ENCODE data around the gene ZAR1L. TPM values are rescaled to one million over a fixed set of nuclear protein-coding genes. Genes with fewer than 3 reads are reported as not detected.
A peak's percentile ranks its signal among the peaks of the same experiment; 100 is the strongest.

Gene ZAR1L
- total and polyA plus RNA-seq, 12 donors = not detected

DNA sequence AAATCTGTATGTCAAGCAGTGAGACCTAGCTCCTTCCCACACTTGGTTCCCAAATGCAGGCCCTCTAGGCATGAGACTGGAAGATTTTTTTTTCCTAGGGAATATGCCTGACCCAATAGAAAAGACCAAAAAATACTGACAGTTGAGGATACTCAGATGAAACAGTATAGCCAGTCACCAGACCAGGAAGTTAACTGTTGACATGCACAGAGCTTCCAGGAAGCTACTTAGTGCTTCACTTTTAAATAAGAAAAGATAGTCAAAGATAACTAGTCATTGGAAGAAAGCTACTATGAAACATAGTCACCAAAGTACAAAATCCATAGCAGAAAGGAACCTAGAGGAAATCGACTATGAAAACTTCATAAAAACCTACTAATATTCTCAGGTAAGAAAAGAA, 32.5 kb upstream of the ZAR1L start:
- 54 to 100% methylated on average over 1 of the region's 1 CpG for WGBS, 2 donors
- Histone ChIP-seq H3K36me3 (peaks cover 0 to 13% (median 0%) of the 10 kb centered on the region in 9 donors), H3K9me3 (no peaks in the 10 kb centered on the region), H3K4me3 (no peak overlapping the region), H3K4me1 (no peaks in the 10 kb centered on the region), H3K27ac (no peak overlapping the region), H3K27me3 (no peaks in the 10 kb centered on the region)
- no peak for DNase-seq
- intact Hi-C loops (cut with DNase I) = no loop called here
- no peak for ATAC-seq
- TF ChIP-seq, protein P1, sequence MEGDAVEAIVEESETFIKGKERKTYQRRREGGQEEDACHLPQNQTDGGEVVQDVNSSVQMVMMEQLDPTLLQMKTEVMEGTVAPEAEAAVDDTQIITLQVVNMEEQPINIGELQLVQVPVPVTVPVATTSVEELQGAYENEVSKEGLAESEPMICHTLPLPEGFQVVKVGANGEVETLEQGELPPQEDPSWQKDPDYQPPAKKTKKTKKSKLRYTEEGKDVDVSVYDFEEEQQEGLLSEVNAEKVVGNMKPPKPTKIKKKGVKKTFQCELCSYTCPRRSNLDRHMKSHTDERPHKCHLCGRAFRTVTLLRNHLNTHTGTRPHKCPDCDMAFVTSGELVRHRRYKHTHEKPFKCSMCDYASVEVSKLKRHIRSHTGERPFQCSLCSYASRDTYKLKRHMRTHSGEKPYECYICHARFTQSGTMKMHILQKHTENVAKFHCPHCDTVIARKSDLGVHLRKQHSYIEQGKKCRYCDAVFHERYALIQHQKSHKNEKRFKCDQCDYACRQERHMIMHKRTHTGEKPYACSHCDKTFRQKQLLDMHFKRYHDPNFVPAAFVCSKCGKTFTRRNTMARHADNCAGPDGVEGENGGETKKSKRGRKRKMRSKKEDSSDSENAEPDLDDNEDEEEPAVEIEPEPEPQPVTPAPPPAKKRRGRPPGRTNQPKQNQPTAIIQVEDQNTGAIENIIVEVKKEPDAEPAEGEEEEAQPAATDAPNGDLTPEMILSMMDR (IDR thresholded peaks at IDR 0.05) = no peak

DNA sequence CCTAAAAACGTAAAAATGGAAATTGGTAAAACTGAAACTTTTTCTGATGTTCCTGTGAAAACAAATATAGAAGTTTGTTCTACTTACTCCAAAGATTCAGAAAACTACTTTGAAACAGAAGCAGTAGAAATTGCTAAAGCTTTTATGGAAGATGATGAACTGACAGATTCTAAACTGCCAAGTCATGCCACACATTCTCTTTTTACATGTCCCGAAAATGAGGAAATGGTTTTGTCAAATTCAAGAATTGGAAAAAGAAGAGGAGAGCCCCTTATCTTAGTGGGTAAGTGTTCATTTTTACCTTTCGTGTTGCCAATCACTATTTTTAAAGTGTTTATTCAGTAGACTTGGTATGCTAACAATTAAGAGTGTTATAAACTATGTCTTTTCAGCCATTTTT, 25.8 kb upstream of the ZAR1L start:
- H3K27ac ChIP-seq = no peak overlapping the region
- intact Hi-C loops (cut with DNase I) = no loop called here
- peaks cover 0 to 9% (median 0%) of the 10 kb centered on the region in 9 donors for H3K36me3 ChIP-seq
- ATAC-seq (no peak), DNase-seq (no peak)
- H3K4me3 ChIP-seq = no peak overlapping the region
- peaks cover 0 to 6% (median 0%) of the 10 kb centered on the region in 9 donors for H3K4me1 ChIP-seq
- WGBS, 2 donors = 92% methylated on average over 3 of the region's 3 CpGs
- TF ChIP-seq, protein P1 (IDR thresholded peaks at IDR 0.05) = no peak
- no peaks in the 10 kb centered on the region for H3K27me3 ChIP-seq
- no peaks in the 10 kb centered on the region for H3K9me3 ChIP-seq

- H3K4me3 ChIP-seq = no peak overlapping the region
- peaks cover 0 to 27% (median 0%) of the 10 kb centered on the region in 9 donors for H3K36me3 ChIP-seq
- no peak for DNase-seq
- WGBS, 2 donors = 94 to 97% methylated on average over 2 of the region's 2 CpGs
- TF ChIP-seq, protein P1 (IDR thresholded peaks at IDR 0.05) = no peak
- H3K4me1 ChIP-seq = no peaks in the 10 kb centered on the region
- H3K27ac ChIP-seq = no peak overlapping the region
- intact Hi-C loops (cut with DNase I) = no loop called here
- no peaks in the 10 kb centered on the region for H3K27me3 ChIP-seq
- no peaks in the 10 kb centered on the region for H3K9me3 ChIP-seq
- ATAC-seq = no peak
Observed at GRCh38 chr13:32334671-32335070, 19.5 kb upstream of the ZAR1L start.

DNA sequence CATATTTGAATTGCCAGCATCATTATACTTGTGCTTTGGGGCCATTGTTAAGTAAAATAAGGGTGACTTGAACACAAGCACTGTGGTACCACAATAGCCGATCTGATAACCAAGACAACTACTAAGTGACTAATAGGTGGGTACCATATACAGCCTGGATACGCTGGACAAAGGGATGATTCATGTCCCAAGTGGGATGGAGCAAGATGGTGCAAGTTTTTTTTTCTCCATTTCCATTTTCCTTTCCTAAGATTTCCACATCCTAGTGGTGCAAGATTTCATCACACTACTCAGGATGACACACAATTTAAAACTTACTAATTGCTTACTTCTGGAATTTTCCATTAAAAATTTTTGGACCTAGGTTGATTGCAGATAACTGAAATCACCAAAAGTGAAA, 15.3 kb upstream of the ZAR1L start:
- Histone ChIP-seq H3K36me3 (peaks cover 0 to 38% (median 0%) of the 10 kb centered on the region in 9 donors), H3K27me3 (no peaks in the 10 kb centered on the region), H3K4me3 (no peak overlapping the region), H3K9me3 (no peaks in the 10 kb centered on the region), H3K27ac (no peak overlapping the region), H3K4me1 (no peaks in the 10 kb centered on the region)
- 94 to 96% methylated on average over 2 of the region's 2 CpGs for WGBS, 2 donors
- DNase-seq (no peak), ATAC-seq (peak in 1 of 8 donors; percentile 29)
- TF ChIP-seq, protein P1 (IDR thresholded peaks at IDR 0.05) = no peak
- intact Hi-C loops (cut with DNase I) = no loop called here

Measured in heart right ventricle (tissue), 16 donors.